Body of pancreas (tissue), 4 donors: ENCODE measurements around the gene MRPL22.

Experiments used
- CTCF ChIP-seq, 7 experiments: fragments of 450-650 bp in 4 of 7; fragments of 200-600 bp in 3 of 7; sonication (generic) in 3 of 7; IDR thresholded peaks; one replicate each; pipeline ENCODE4 v1.5.1; 2016 to 2019; ENCODE audit warnings: antibody characterized with exemption in 7 of 7
- POLR2A ChIP-seq, 3 donors: fragments of 450-650 bp; IDR thresholded peaks; one replicate each; pipeline ENCODE4 v1.6.1; 2016; ENCODE audit warnings: antibody characterized with exemption in 3 of 3, mild to moderate bottlenecking in 2 of 3

GRCh38 chr5:154934881-154935280, 6.0 kb upstream of the MRPL22 start:
- no peak for TF ChIP-seq POLR2A (IDR thresholded peaks at IDR 0.05)
- no peak for TF ChIP-seq CTCF (IDR thresholded peaks at IDR 0.05)
